PC-3 (cell line): Measurements from ENCODE around the gene LHFPL3. TPM values are rescaled to one million over a fixed set of nuclear protein-coding genes. Genes with fewer than 3 reads are reported as not detected.

ENCODE experiments used
- ATAC-seq: fragments of 200-7000 bp; cut with Tn5 transposase; 2 replicates; pipeline ENCODE4 v1.9.1; 2020; ENCODE audit warnings: mild to moderate bottlenecking, moderate library complexity
- BruUV-seq: library from RNA; stranded (reverse); fragments of 400-500 nt; replicated peaks from 2 replicates; lab custom pipeline; 2021; lab: Mats Ljungman, UMichigan
- CTCF ChIA-PET: fragments of 300-600 bp; sonication (Branson Sonifier 250); formaldehyde crosslinking; loops from one replicate; lab custom pipeline; 2022; ENCODE audit warnings: antibody characterized with exemption; lab: Charles Lee
- POLR2A ChIA-PET: fragments of 300-600 bp; sonication (Branson Sonifier 250); formaldehyde crosslinking; loops from one replicate; lab custom pipeline; 2022; ENCODE audit warnings: antibody characterized with exemption; ENCODE audit not compliant: unreplicated experiment; lab: Charles Lee
- DNase-seq: peaks from one replicate; pipeline ENCODE4 v3.0.0-alpha.2; 2015
- H2AFZ ChIP-seq: fragments of 300-600 bp; sonication (generic); 2 replicates; pipeline ENCODE4 v1.6.0; 2016; ENCODE audit warnings: antibody characterized with exemption, low read length
- H3F3A ChIP-seq: fragments of 300-600 bp; sonication (generic); one replicate; pipeline ENCODE4 v1.6.0; 2017; ENCODE audit warnings: antibody characterized with exemption, low read length, control low read depth, mild to moderate bottlenecking; ENCODE audit not compliant: unreplicated experiment
- H3K27ac ChIP-seq: fragments of 300-600 bp; sonication (generic); 2 replicates; pipeline ENCODE4 v1.5.1; 2016; ENCODE audit warnings: mild to moderate bottlenecking, low read length
- H3K27me3 ChIP-seq: fragments of 300-600 bp; sonication (generic); 2 replicates; pipeline ENCODE4 v1.6.1; 2016; ENCODE audit warnings: low read length, mixed read lengths
- H3K36me3 ChIP-seq: fragments of 300-600 bp; sonication (generic); 2 replicates; pipeline ENCODE4 v1.6.1; 2016; ENCODE audit warnings: low read depth, mixed run types, low read length, mixed read lengths
- H3K4me1 ChIP-seq: fragments of 300-600 bp; sonication (generic); 2 replicates; pipeline ENCODE4 v1.5.1; 2016; ENCODE audit warnings: low read length; ENCODE audit not compliant: insufficient read depth
- H3K4me2 ChIP-seq: fragments of 300-600 bp; sonication (generic); 2 replicates; pipeline ENCODE4 v1.6.0; 2016; ENCODE audit warnings: low read length
- H3K4me3 ChIP-seq: fragments of 300-600 bp; sonication (generic); 2 replicates; pipeline ENCODE4 v1.5.1; 2016; ENCODE audit warnings: mild to moderate bottlenecking, low read length, mixed read lengths
- H3K79me2 ChIP-seq: fragments of 300-600 bp; sonication (generic); 2 replicates; pipeline ENCODE4 v1.6.1; 2017; ENCODE audit warnings: low read length, mixed read lengths
- H3K9ac ChIP-seq: fragments of 300-600 bp; sonication (generic); 2 replicates; pipeline ENCODE4 v1.6.0; 2016; ENCODE audit warnings: mild to moderate bottlenecking, low read length
- H3K9me2 ChIP-seq: fragments of 300-600 bp; sonication (generic); replicated peaks from 2 replicates; pipeline ENCODE4 v1.6.1; 2016; ENCODE audit warnings: mixed run types, low read length, mixed read lengths
- H3K9me3 ChIP-seq: fragments of 300-600 bp; sonication (generic); 2 replicates; pipeline ENCODE4 v1.6.1; 2016; ENCODE audit warnings: low read length, mixed read lengths
- H4K20me1 ChIP-seq: fragments of 300-600 bp; sonication (generic); 2 replicates; pipeline ENCODE4 v1.6.1; 2016; ENCODE audit warnings: low read length, mixed read lengths
- CTCF ChIP-seq: fragments of 300-600 bp; sonication (generic); conservative IDR thresholded peaks from 2 replicates; pipeline ENCODE4 v1.5.1; 2017; ENCODE audit warnings: antibody characterized with exemption, low read depth, mild to moderate bottlenecking, low read length
- EZH2 ChIP-seq: fragments of 300-600 bp; sonication (generic); IDR thresholded peaks from one replicate; pipeline ENCODE4 v1.6.1; 2017; ENCODE audit warnings: antibody characterized with exemption, mild to moderate bottlenecking, low read length; ENCODE audit not compliant: unreplicated experiment
- EZH2phosphoT487 ChIP-seq: fragments of 300-600 bp; sonication (generic); IDR thresholded peaks from 2 replicates; pipeline ENCODE4 v1.6.1; 2018; ENCODE audit warnings: mild to moderate bottlenecking, antibody characterized with exemption, low read length, borderline replicate concordance
- intact Hi-C: fragments of 100-400 bp; cut with micrococcal nuclease; formaldehyde crosslinking; loops from 2 replicates; pipeline ENCODE4 v1.9.0; 2023
- total RNA-seq: library from RNA; depleted of rRNA; stranded (reverse); fragments of >200 nt; gene quantifications from 2 replicates; pipeline ENCODE4 v1.2.3, GENCODE V29; 2014

The LHFPL3 gene
- total RNA-seq, 1 experiment from 2014 or later, result not detected

GRCh38 chr7:104306793-104307192, 21.6 kb upstream of the LHFPL3 start:
- ATAC-seq (no peak), DNase-seq (no peak)
- H3K27me3 ChIP-seq, result peaks cover 12% of the 10 kb centered on the region
- H3K36me3 ChIP-seq, result no peaks in the 10 kb centered on the region
- H3K79me2 ChIP-seq, result no peaks in the 10 kb centered on the region
- intact Hi-C loops, result no loop called here
- ChIA-PET POLR2A (no interaction called here), CTCF (no interaction called here)
- BruUV-seq, result no TSS peak
- H2AFZ ChIP-seq, result no peak overlapping the region
- no peak overlapping the region for H3K9ac ChIP-seq
- H3K9me3 ChIP-seq, result no peaks in the 10 kb centered on the region
- H3K4me2 ChIP-seq, result no peak overlapping the region
- no peaks in the 10 kb centered on the region for H3K9me2 ChIP-seq
- no peak overlapping the region for H3K4me3 ChIP-seq
- no peaks in the 10 kb centered on the region for H3K4me1 ChIP-seq
- TF ChIP-seq EZH2 (no peak), CTCF (no peak), EZH2phosphoT487 (no peak)
- no peaks in the 10 kb centered on the region for H4K20me1 ChIP-seq
- H3F3A ChIP-seq, result no peaks in the 10 kb centered on the region
- H3K27ac ChIP-seq, result no peak overlapping the region

- intact Hi-C loops, result no loop called here
- no peak for ATAC-seq
Observed at GRCh38 chr7:104317948-104318629, 10.3 kb upstream of the LHFPL3 start.

More at GRCh38 chr7:104317948-104318629, 10.3 kb upstream of the LHFPL3 start:
- Histone ChIP-seq H3K9ac (no peak overlapping the region), H3K9me3 (0 out of 2 replicates have a peak, but pooled peaks cover 4% of the 10 kb centered on the region), H3K27ac (no peak overlapping the region), H3K36me3 (no peaks in the 10 kb centered on the region), H3K79me2 (no peaks in the 10 kb centered on the region), H2AFZ (no peak overlapping the region), H3K9me2 (no peaks in the 10 kb centered on the region), H3K27me3 (peaks cover 22% of the 10 kb centered on the region), H3K4me3 (no peak overlapping the region), H4K20me1 (no peaks in the 10 kb centered on the region), H3K4me2 (no peak overlapping the region), H3K4me1 (no peaks in the 10 kb centered on the region), H3F3A (no peaks in the 10 kb centered on the region)
- TF ChIP-seq EZH2phosphoT487 (no peak), EZH2 (no peak), CTCF (no peak)
- ChIA-PET POLR2A (no interaction called here), CTCF (no interaction called here)
- no peak for DNase-seq
- no TSS peak for BruUV-seq
